K562 (cell line): Measurements from ENCODE around the gene HMGN2.

Experiments used
- CHD2 ChIP-seq: IDR thresholded peaks from 2 replicates; pipeline ENCODE4 v1.6.1; 2011; ENCODE audit warnings: low read depth, low read length
- NFXL1 ChIP-seq: fragments of 450-650 bp; formaldehyde crosslinking; IDR thresholded peaks from 2 replicates; pipeline ENCODE4 v1.4.0; 2021; ENCODE audit warnings: mild to moderate bottlenecking
- POLR2AphosphoS5 ChIP-seq: IDR thresholded peaks from 2 replicates; pipeline ENCODE4 v1.6.1; 2011; ENCODE audit warnings: mild to moderate bottlenecking, low read depth, low read length, moderate library complexity; ENCODE audit not compliant: control insufficient read depth, insufficient read depth
- TAF1 ChIP-seq: IDR thresholded peaks from 2 replicates; pipeline ENCODE4 v1.6.1; 2011; ENCODE audit warnings: mild to moderate bottlenecking, low read length, moderate library complexity; ENCODE audit not compliant: insufficient read depth, control insufficient read depth, severe bottlenecking; ENCODE audit errors: extremely low read depth

GRCh38 chr1:26493267-26493666, 21.0 kb downstream of the HMGN2 start:
- TF ChIP-seq NFXL1 (CRISPR knock-in tag) = no peak
- TF ChIP-seq POLR2AphosphoS5 = no peak
- TF ChIP-seq CHD2 = no peak
- TF ChIP-seq TAF1 = no peak
